Raji (cell line): ENCODE results near the gene LTC4S.

Experiments used
- POLR2A ChIP-seq: IDR thresholded peaks from 2 replicates; pipeline ENCODE4 v1.6.1; 2011; ENCODE audit warnings: low read depth, low read length, control low read depth; ENCODE audit not compliant: insufficient read depth

LTC4S gene

GRCh38 chr5:179812135-179812825 lies 18.5 kb downstream of the LTC4S start:
- no peak for TF ChIP-seq POLR2A

DNA sequence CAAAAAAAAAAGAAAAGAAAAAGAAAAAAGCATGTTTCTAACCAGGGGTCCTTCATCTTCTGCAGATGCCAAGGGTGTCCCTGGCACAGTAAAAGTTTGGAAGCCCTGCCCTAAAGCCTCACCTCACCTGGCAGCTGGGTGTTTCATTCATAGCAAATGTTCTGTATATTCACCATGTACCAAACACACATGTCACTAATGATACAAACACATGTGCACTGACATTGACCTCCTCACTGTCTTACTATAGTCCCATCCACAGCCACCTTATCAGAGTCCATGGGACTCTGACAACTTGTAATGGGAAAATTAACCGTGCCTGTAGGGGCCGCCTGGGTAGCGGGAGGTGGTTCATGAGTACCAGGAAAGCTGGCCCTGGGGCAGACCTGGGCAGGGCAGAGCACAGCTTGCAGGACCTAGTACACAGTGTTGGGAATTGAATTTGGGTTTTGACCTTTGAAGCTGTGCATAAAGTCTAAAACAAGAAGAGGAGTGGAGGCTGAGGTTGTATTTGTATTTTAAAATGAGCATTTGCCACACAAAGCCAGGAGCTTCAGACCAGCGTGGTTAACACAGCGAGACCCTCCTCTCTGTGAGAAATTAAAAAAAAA lies 19.3 kb downstream of the LTC4S start:
- TF ChIP-seq POLR2A: no peak

- no peak for TF ChIP-seq POLR2A
Measured at GRCh38 chr5:179814090-179814489, 20.3 kb downstream of the LTC4S start.

DNA sequence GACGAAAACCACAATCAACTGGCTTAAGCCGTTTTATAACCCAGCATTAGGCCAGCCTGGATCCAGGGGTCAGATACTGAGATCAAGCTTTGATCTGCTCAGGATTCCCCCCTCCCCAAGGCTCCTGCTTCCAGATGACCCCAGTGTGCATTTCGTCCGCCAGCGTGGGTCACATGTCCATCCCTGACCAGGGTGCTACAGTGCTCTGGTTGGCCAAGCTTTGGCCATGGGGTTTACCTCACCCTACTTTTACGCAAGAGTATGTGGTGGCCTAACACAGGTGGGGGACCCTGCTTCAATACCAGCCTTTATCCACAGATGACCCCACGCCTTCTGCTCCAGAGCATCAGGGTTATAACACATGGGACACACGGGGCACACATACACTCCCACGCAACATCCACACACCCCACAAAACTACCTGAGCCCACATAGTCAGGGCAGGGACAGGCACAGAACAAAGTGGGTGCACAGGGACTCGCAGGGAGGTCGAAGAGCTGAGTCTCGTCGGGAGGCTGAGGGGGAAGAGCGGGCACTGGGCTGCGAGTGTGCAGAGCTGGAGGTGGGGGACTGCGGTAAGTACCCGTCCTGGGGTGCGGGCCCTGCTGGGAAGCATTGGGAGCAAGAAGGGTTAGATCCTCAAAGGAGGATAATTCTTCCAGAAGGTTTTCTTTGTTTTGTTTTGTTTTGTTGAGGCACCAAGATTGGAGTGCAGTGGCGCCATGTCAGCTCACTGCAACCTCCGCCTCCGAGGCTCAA lies 21.9 kb downstream of the LTC4S start:
- TF ChIP-seq POLR2A: no peak

DNA sequence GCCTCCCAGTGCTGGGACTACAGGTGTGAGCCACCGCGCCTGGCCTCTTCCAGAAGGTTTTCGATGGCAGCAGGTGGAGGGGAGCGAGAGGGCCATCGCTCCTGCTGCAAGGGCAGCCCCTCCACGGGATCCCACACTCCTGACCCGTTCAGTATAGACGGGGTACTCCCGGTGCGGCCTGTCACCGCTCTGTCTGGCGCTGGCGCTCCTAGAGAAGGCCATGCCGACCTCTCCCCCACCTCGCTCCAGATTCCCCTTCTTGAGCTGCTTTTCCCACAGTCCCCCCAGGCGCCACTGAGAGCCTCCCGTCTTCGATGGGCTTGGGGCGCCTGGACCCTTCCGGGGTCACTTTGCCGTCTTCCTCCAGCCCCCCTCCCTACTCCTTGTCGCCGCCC lies 22.6 kb downstream of the LTC4S start:
- no peak for TF ChIP-seq POLR2A

GRCh38 chr5:179816796-179817469 lies 23.1 kb downstream of the LTC4S start:
- TF ChIP-seq POLR2A: no peak

DNA sequence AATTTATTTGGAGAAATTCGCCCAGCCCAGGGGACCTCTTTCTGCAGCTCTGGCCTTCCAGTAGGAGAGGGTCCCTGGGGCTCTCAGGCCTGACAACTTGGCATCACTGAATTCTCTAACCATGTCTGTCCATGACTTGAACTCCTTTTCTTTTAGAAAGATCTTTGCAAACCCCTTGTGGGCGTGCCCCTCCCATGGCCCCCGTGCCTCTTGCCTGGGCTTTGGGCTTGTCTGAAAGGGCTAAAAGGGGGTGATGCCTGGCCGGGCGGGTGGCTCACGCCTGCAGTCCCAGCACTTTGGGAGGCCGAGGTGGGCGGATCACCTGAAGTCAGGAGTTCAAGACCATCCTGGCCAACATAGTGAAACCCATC lies 23.7 kb downstream of the LTC4S start:
- no peak for TF ChIP-seq POLR2A

GRCh38 chr5:179817890-179818745 lies 24.3 kb downstream of the LTC4S start:
- no peak for TF ChIP-seq POLR2A

- TF ChIP-seq POLR2A: peak; percentile 77
Measured at GRCh38 chr5:179818746-179819295, 25.0 kb downstream of the LTC4S start.

DNA sequence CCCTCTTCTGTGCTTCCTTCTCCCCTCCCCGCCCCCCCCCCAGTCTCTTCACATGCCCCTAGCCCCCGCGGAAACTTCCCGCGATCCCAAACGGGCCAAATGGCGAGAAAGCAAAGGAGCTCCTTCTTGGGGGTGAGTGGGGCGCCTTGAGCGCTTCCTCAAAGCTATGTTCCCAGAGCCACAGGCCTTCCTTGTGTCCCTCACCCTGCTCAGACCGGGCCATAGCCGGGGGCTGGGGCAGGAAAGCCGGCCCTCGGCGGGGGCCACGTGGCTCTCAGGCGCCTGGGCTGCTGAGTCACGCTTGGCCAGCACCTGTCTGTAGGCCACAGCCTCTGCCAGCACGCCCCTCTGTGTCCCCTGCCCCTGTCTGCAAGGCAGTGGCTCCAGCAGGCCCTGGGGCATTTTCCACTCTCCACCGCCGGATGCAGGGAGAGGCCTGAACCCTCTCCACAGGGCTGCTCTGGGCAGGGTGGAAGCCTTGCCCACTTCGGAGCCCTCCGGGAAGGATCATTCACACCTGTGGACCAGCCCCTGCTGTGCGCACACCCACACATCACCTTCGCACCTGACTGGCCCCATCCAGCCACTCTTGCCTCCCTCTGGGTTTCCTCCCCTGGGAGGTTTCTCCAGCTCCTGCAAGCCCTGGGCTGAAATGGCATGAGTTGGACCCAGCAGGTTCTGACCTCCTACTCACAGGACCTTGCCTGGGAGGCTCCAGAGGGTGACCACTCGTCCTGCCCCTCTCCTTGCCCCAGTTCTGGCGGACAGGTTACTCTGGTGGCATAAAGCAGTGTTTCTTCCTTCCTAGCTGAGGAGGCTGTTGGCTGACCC lies 25.7 kb downstream of the LTC4S start:
- TF ChIP-seq POLR2A: no peak

- TF ChIP-seq POLR2A: no peak
Measured at GRCh38 chr5:179820127-179820482, 26.3 kb downstream of the LTC4S start.

- TF ChIP-seq POLR2A: peak; percentile 99
Measured at GRCh38 chr5:179820483-179821297, 26.9 kb downstream of the LTC4S start, which contains the start of gene SQSTM1. SQSTM1 (plus strand) TSS chr5:179820905; CDS start chr5:179820937, 32 bp downstream.
